ENCODE results near the gene TMEM238.

TMEM238 gene

GRCh38 chr19:55358943-55359908 lies 24.9 kb downstream of the TMEM238 start:
- DNase-seq (ENCODE audit: low read depth in 1 of 2, low spot score in 1 of 2) = no peak

GRCh38 chr19:55358493-55358892 lies 25.6 kb downstream of the TMEM238 start:
- no peak for DNase-seq (ENCODE audit: low read depth in 1 of 2, low spot score in 1 of 2)

- no peak for DNase-seq (ENCODE audit: low read depth in 1 of 2, low spot score in 1 of 2)
These were observed 28.8 kb downstream of the TMEM238 start for GRCh38 chr19:55355213-55355821.

- no peak for DNase-seq (ENCODE audit: low read depth in 1 of 2, low spot score in 1 of 2)
These were observed 29.3 kb downstream of the TMEM238 start, which contains the start of gene COX6B2 for GRCh38 chr19:55354698-55355212. Gene COX6B2 (minus strand): TSS chr19:55354719. CDS start chr19:55354521, 198 bp downstream.

- DNase-seq (ENCODE audit: low read depth in 1 of 2, low spot score in 1 of 2) = peak; percentile 34 to 49
These were observed 30.0 kb downstream of the TMEM238 start for GRCh38 chr19:55353803-55354697.

- no peak for DNase-seq (ENCODE audit: low read depth in 1 of 2, low spot score in 1 of 2)
These were observed 30.7 kb downstream of the TMEM238 start for GRCh38 chr19:55353356-55353802.

GRCh38 chr19:55352549-55353145 lies 31.4 kb downstream of the TMEM238 start:
- DNase-seq (ENCODE audit: low read depth in 1 of 2, low spot score in 1 of 2) = no peak

- no peak for DNase-seq (ENCODE audit: low read depth in 1 of 2, low spot score in 1 of 2)
These were observed 32.1 kb downstream of the TMEM238 start for GRCh38 chr19:55352040-55352439.

GRCh38 chr19:55350620-55351315 lies 33.3 kb downstream of the TMEM238 start:
- DNase-seq (ENCODE audit: low read depth in 1 of 2, low spot score in 1 of 2) = no peak

GRCh38 chr19:55348317-55349034 lies 35.6 kb downstream of the TMEM238 start:
- DNase-seq (ENCODE audit: low read depth in 1 of 2, low spot score in 1 of 2) = no peak

GRCh38 chr19:55347442-55348009 lies 36.6 kb downstream of the TMEM238 start:
- no peak for DNase-seq (ENCODE audit: low read depth in 1 of 2, low spot score in 1 of 2)

- DNase-seq (ENCODE audit: low read depth in 1 of 2, low spot score in 1 of 2) = no peak
These were observed 37.2 kb downstream of the TMEM238 start for GRCh38 chr19:55346725-55347441.

- no peak for DNase-seq (ENCODE audit: low read depth in 1 of 2, low spot score in 1 of 2)
These were observed 38.0 kb downstream of the TMEM238 start for GRCh38 chr19:55345818-55346724.

- no peak for DNase-seq (ENCODE audit: low read depth in 1 of 2, low spot score in 1 of 2)
These were observed 38.8 kb downstream of the TMEM238 start for GRCh38 chr19:55345101-55345817.

GRCh38 chr19:55344444-55344843 lies 39.6 kb downstream of the TMEM238 start:
- DNase-seq (ENCODE audit: low read depth in 1 of 2, low spot score in 1 of 2) = no peak

All from stimulated activated CD4-positive, alpha-beta T cell treated with anti-CD3 and anti-CD28 coated beads, Interleukin-15, amount 100 ng/mL, for 1 hour (primary cell).